ENCODE results near the gene SLC41A3. TPM values are rescaled to one million over a fixed set of nuclear protein-coding genes. Genes with fewer than 3 reads are reported as not detected.

Gene SLC41A3
- polyA plus RNA-seq, 3 donors = 2.8 to 18.2 (median 13.6) TPM

DNA sequence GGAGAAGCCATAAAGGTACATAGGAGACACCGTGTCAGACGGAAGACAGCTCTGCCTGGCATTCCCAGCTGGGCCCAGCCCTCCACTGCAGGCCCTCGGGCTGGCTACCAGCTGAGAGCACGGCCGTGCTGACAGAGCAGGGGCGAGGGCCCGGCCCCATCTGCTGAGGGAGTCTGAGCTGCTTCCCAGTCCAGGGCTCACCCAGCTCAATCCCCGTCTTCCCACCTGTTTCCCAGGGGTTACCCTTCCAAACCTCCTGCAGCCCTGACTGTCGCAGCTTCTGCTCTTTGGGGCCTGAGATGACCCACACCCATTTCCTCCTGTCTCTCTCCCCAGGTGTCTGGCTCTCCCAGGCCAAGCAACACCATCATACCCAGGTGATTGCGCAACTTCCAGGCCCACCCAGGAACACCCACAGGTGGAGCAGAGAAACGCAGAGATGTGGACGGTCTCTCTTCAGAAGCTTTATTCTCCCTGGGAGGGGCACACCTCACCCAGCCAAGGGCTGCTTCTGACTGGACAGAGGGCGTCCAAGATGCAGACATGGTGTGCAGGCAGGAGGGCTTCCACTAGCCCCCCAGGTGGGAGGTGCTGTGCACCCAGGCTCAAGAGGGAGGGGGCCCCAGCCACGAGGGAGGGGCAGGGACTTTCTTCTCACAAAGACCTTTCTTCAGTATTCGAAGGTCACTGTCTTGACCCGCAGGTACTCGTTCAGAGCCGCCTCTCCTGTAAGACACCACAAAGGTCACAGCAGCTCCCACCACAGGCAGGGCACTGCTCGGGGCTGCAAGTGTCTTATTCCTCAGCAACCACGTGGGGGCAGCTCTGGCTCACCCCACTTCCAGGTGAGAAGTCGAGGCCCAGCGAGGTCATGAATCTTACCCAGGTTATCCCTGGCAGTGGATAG is 19.4 kb upstream of the SLC41A3 start:
- Histone ChIP-seq H3K4me1 (ENCODE audit: control insufficient read depth in 1 of 2, insufficient read depth in 2 of 2, low read length in 2 of 2) (no peaks in the 10 kb centered on the region), H3K4me2 (replicated peaks; ENCODE audit: extremely low read depth, low read length, poor library complexity, severe bottlenecking) (no peak overlapping the region), H2AFZ (ENCODE audit: insufficient read depth, low read depth, low read length, poor library complexity, severe bottlenecking) (no peak overlapping the region), H3K4me3 (replicated peaks in 1 of 3; ENCODE audit: low read depth in 2 of 3, low read length in 3 of 3) (no peak overlapping the region), H3K27ac (ENCODE audit: low read depth in 1 of 2, low read length in 2 of 2) (no peak overlapping the region), H3K36me3 (replicated peaks in 1 of 2; ENCODE audit: control insufficient read depth in 1 of 2, insufficient read depth in 2 of 2, low read length in 2 of 2) (no peaks in the 10 kb centered on the region), H3K9me3 (replicated peaks in 1 of 2; ENCODE audit: control insufficient read depth in 1 of 2, insufficient read depth in 1 of 2, low read length in 2 of 2) (peaks cover 0 to 9% of the 10 kb centered on the region in 2 donors), H4K20me1 (ENCODE audit: insufficient read depth, low read length) (no peaks in the 10 kb centered on the region), H3K27me3 (ENCODE audit: control insufficient read depth in 2 of 2, insufficient read depth in 2 of 2, low read length in 2 of 2) (no peaks in the 10 kb centered on the region), H3K9ac (ENCODE audit: insufficient read depth, low read length, poor library complexity, severe bottlenecking) (no peak overlapping the region), H3K79me2 (ENCODE audit: insufficient read depth, low read length) (no peaks in the 10 kb centered on the region)
- peaks cover 0 to 7% (median 4%) of the 10 kb centered on the region in 3 donors for H3K27me3 Mint-ChIP-seq (ENCODE audit: low read depth in 3 of 3)
- intact Hi-C loops (cut with micrococcal nuclease) = no loop called here
- H3K27ac Mint-ChIP-seq = no peak overlapping the region
- TF ChIP-seq CTCF (IDR thresholded peaks at IDR 0.05) = no peak
- 84% methylated on average over 19 of the region's 22 CpGs for WGBS (ENCODE audit: insufficient coverage)
- no peaks in the 10 kb centered on the region for H3K36me3 Mint-ChIP-seq
- H3K4me1 Mint-ChIP-seq = no peaks in the 10 kb centered on the region
- DNase-seq = no peak
- peaks cover 0 to 6% (median 2%) of the 10 kb centered on the region in 7 donors for H3K9me3 Mint-ChIP-seq
- H3K4me3 Mint-ChIP-seq = peak overlapping the region in 1 of 2 donors; percentile 31

DNA sequence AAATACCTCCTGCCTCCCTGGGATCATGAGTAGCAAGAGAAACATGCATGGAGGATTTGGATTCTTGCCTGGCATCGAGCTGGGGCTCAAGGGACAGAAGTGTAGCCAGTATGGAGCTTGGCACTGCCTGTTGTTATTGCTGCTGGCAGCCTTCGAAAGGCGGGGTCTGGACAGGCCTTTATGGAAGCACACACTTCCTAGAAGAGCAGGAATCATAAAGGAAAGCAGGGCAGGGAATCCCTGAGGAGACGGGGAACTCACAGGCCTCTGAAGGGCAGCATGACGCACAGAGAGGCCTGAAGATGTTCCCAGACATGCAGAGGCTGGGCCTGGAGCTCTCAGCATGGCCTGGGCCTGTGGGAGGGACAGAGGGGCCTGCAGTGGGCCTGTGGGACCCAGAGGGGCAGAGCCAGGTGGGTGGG is 18.6 kb upstream of the SLC41A3 start:
- H3K4me3 Mint-ChIP-seq = no peak overlapping the region
- H3K4me1 Mint-ChIP-seq = no peaks in the 10 kb centered on the region
- H3K36me3 ChIP-seq (replicated peaks in 1 of 2; ENCODE audit: control insufficient read depth in 1 of 2, insufficient read depth in 2 of 2, low read length in 2 of 2) = no peaks in the 10 kb centered on the region
- peaks cover 0 to 7% (median 4%) of the 10 kb centered on the region in 3 donors for H3K27me3 Mint-ChIP-seq (ENCODE audit: low read depth in 3 of 3)
- H3K27me3 ChIP-seq (ENCODE audit: control insufficient read depth in 2 of 2, insufficient read depth in 2 of 2, low read length in 2 of 2) = no peaks in the 10 kb centered on the region
- H3K4me2 ChIP-seq (replicated peaks; ENCODE audit: extremely low read depth, low read length, poor library complexity, severe bottlenecking) = no peak overlapping the region
- no peak for DNase-seq
- H4K20me1 ChIP-seq (ENCODE audit: insufficient read depth, low read length) = no peaks in the 10 kb centered on the region
- H3K4me3 ChIP-seq (replicated peaks in 1 of 3; ENCODE audit: low read depth in 2 of 3, low read length in 3 of 3) = no peak overlapping the region
- peaks cover 0 to 15% of the 10 kb centered on the region in 2 donors for H3K9me3 ChIP-seq (replicated peaks in 1 of 2; ENCODE audit: control insufficient read depth in 1 of 2, insufficient read depth in 1 of 2, low read length in 2 of 2)
- TF ChIP-seq CTCF (IDR thresholded peaks at IDR 0.05) = no peak
- no peaks in the 10 kb centered on the region for H3K79me2 ChIP-seq (ENCODE audit: insufficient read depth, low read length)
- H3K9ac ChIP-seq (ENCODE audit: insufficient read depth, low read length, poor library complexity, severe bottlenecking) = no peak overlapping the region
- no peaks in the 10 kb centered on the region for H3K4me1 ChIP-seq (ENCODE audit: control insufficient read depth in 1 of 2, insufficient read depth in 2 of 2, low read length in 2 of 2)
- no peak overlapping the region for H2AFZ ChIP-seq (ENCODE audit: insufficient read depth, low read depth, low read length, poor library complexity, severe bottlenecking)
- H3K36me3 Mint-ChIP-seq = no peaks in the 10 kb centered on the region
- H3K27ac ChIP-seq (ENCODE audit: low read depth in 1 of 2, low read length in 2 of 2) = no peak overlapping the region
- H3K27ac Mint-ChIP-seq = no peak overlapping the region
- peaks cover 2 to 10% (median 6%) of the 10 kb centered on the region in 7 donors for H3K9me3 Mint-ChIP-seq
- intact Hi-C loops (cut with micrococcal nuclease) = no loop called here
- 84% methylated on average over 4 of the region's 5 CpGs for WGBS (ENCODE audit: insufficient coverage)
